ENCODE measurements around the gene ACCSL. TPM values are rescaled to one million over a fixed set of nuclear protein-coding genes. Genes with fewer than 3 reads are reported as not detected.

Gene ACCSL
- total RNA-seq, 1 experiment from 2014 or later, result not detected

GRCh38 chr11:44005063-44005701 lies 42.6 kb upstream of the ACCSL start:
- Histone ChIP-seq H3K27me3 (ENCODE audit: insufficient read depth, low read depth) (peaks cover 53% of the 10 kb centered on the region), H3K36me3 (ENCODE audit: low read depth) (no peaks in the 10 kb centered on the region), H2AFZ (no peak overlapping the region), H3K27ac (no peak overlapping the region), H3K4me2 (no peak overlapping the region), H3K79me2 (ENCODE audit: low read depth) (no peaks in the 10 kb centered on the region), H3F3A (ENCODE audit: insufficient read depth, low read depth) (no peaks in the 10 kb centered on the region), H3K9me3 (ENCODE audit: insufficient read depth, low read depth) (no peaks in the 10 kb centered on the region), H3K4me1 (replicated peaks; ENCODE audit: insufficient read depth) (no peaks in the 10 kb centered on the region), H3K4me3 (no peak overlapping the region), H4K20me1 (ENCODE audit: insufficient read depth) (no peaks in the 10 kb centered on the region), H3K9me2 (ENCODE audit: insufficient read depth) (no peaks in the 10 kb centered on the region)
- no TSS peak for BruUV-seq (replicated peaks)
- TF ChIP-seq CTCF (conservative IDR thresholded peaks at IDR 0.05) (no peak), EZH2 (IDR thresholded peaks at IDR 0.05; ENCODE audit: low read depth) (no peak)
- ChIA-PET CTCF (no interaction called here), POLR2A (ENCODE audit: unreplicated experiment) (no interaction called here)
- intact Hi-C loops (cut with micrococcal nuclease; ENCODE audit: unreplicated experiment), result no loop called here
- DNase-seq, result no peak

- POLR2A ChIA-PET (ENCODE audit: unreplicated experiment), result no interaction called here
- Histone ChIP-seq H3K27me3 (ENCODE audit: insufficient read depth, low read depth) (peaks cover 55% of the 10 kb centered on the region), H4K20me1 (ENCODE audit: insufficient read depth) (no peaks in the 10 kb centered on the region), H3K9me3 (ENCODE audit: insufficient read depth, low read depth) (no peaks in the 10 kb centered on the region), H2AFZ (no peak overlapping the region), H3K27ac (no peak overlapping the region), H3K4me2 (no peak overlapping the region), H3K4me1 (replicated peaks; ENCODE audit: insufficient read depth) (no peaks in the 10 kb centered on the region), H3F3A (ENCODE audit: insufficient read depth, low read depth) (no peaks in the 10 kb centered on the region), H3K36me3 (ENCODE audit: low read depth) (no peaks in the 10 kb centered on the region), H3K9me2 (ENCODE audit: insufficient read depth) (no peaks in the 10 kb centered on the region), H3K4me3 (no peak overlapping the region), H3K79me2 (ENCODE audit: low read depth) (no peaks in the 10 kb centered on the region)
- TF ChIP-seq CTCF (conservative IDR thresholded peaks at IDR 0.05) (no peak), EZH2 (IDR thresholded peaks at IDR 0.05; ENCODE audit: low read depth) (no peak)
- CTCF ChIA-PET, result no interaction called here
- DNase-seq, result no peak
- BruUV-seq (replicated peaks), result no TSS peak
- intact Hi-C loops (cut with micrococcal nuclease; ENCODE audit: unreplicated experiment), result no loop called here
These were observed 41.8 kb upstream of the ACCSL start for GRCh38 chr11:44005956-44006355.

- ChIA-PET CTCF (no interaction called here), POLR2A (ENCODE audit: unreplicated experiment) (no interaction called here)
- Histone ChIP-seq H4K20me1 (ENCODE audit: insufficient read depth) (no peaks in the 10 kb centered on the region), H3K27ac (no peak overlapping the region), H3K36me3 (ENCODE audit: low read depth) (no peaks in the 10 kb centered on the region), H2AFZ (no peak overlapping the region), H3K9me3 (ENCODE audit: insufficient read depth, low read depth) (no peaks in the 10 kb centered on the region), H3K79me2 (ENCODE audit: low read depth) (no peaks in the 10 kb centered on the region), H3K4me2 (no peak overlapping the region), H3K9me2 (ENCODE audit: insufficient read depth) (no peaks in the 10 kb centered on the region), H3F3A (ENCODE audit: insufficient read depth, low read depth) (no peaks in the 10 kb centered on the region), H3K27me3 (ENCODE audit: insufficient read depth, low read depth) (peaks cover 55% of the 10 kb centered on the region), H3K4me3 (no peak overlapping the region), H3K4me1 (replicated peaks; ENCODE audit: insufficient read depth) (no peaks in the 10 kb centered on the region)
- no TSS peak for BruUV-seq (replicated peaks)
- no peak for DNase-seq
- no peak for TF ChIP-seq EZH2 (IDR thresholded peaks at IDR 0.05; ENCODE audit: low read depth)
- no peak for TF ChIP-seq CTCF (conservative IDR thresholded peaks at IDR 0.05)
- intact Hi-C loops (cut with micrococcal nuclease; ENCODE audit: unreplicated experiment), result no loop called here
These were observed 40.8 kb upstream of the ACCSL start for GRCh38 chr11:44006917-44007361.

Measured in PC-9 (cell line).